GM10266 (cell line): ENCODE measurements around the gene SNTG2.

Source experiments
- DNase-seq: peaks from one replicate; pipeline ENCODE4 v3.0.0; 2012; ENCODE audit errors: extremely low spot score
- CTCF ChIP-seq: IDR thresholded peaks from 2 replicates; pipeline ENCODE4 v1.5.1; 2012; ENCODE audit warnings: mild to moderate bottlenecking, low read depth; ENCODE audit not compliant: control insufficient read depth, insufficient read depth; ENCODE audit errors: missing control alignments

Gene SNTG2

GRCh38 chr2:950080-950966 lies at the start of gene SNTG2:
Gene SNTG2 (plus strand): TSS chr2:950849. CDS start chr2:950997, 148 bp downstream.
- DNase-seq = peak; percentile 64
- TF ChIP-seq CTCF = no peak

GRCh38 chr2:902584-902983 lies 48.1 kb upstream of the SNTG2 start:
- TF ChIP-seq CTCF = no peak
- no peak for DNase-seq

- TF ChIP-seq CTCF = no peak
- no peak for DNase-seq
These were observed 47.3 kb upstream of the SNTG2 start for GRCh38 chr2:903223-903900.

GRCh38 chr2:904246-905024 lies 46.2 kb upstream of the SNTG2 start:
- TF ChIP-seq CTCF = no peak
- no peak for DNase-seq

- no peak for DNase-seq
- no peak for TF ChIP-seq CTCF
These were observed 45.4 kb upstream of the SNTG2 start for GRCh38 chr2:905091-905832.

GRCh38 chr2:905833-906140 lies 44.9 kb upstream of the SNTG2 start:
- DNase-seq = no peak
- TF ChIP-seq CTCF = no peak
